Esophagus squamous epithelium (tissue), 5 donors: Measurements from ENCODE around the gene ZNF488. TPM values are rescaled to one million over a fixed set of nuclear protein-coding genes. Genes with fewer than 3 reads are reported as not detected.

Experiments used
- DNase-seq: peaks from one replicate; lab custom pipeline; 2025; lab: John Stamatoyannopoulos, UW
- H3K27ac ChIP-seq, 4 donors: fragments of 200-600 bp; sonication (generic); one replicate each; pipeline ENCODE4 v1.5.1; 2016 to 2019; ENCODE audit warnings: mild to moderate bottlenecking in 1 of 4
- H3K27me3 ChIP-seq, 4 donors: fragments of 200-600 bp; sonication (generic); 1 replicate in 3 of 4; 2 replicates in 1 of 4; pipeline versions ENCODE4 v1.5.1 to v1.6.0; 2017 to 2021; ENCODE audit warnings: antibody characterized with exemption in 1 of 4
- H3K36me3 ChIP-seq, 3 donors: fragments of 200-600 bp; sonication (generic); one replicate each; pipeline ENCODE4 v1.5.1; 2016 to 2019
- H3K4me1 ChIP-seq, 3 donors: fragments of 200-600 bp; sonication (generic); one replicate each; pipeline ENCODE4 v1.5.1; 2017 to 2019
- H3K4me3 ChIP-seq, 4 donors: fragments of 200-600 bp; sonication (generic); 1 replicate in 3 of 4; 2 replicates in 1 of 4; pipeline ENCODE4 v1.5.1; 2016 to 2019; ENCODE audit warnings: mild to moderate bottlenecking in 2 of 4, moderate library complexity in 1 of 4
- H3K9me3 ChIP-seq, 3 donors: fragments of 200-600 bp; sonication (generic); one replicate each; pipeline ENCODE4 v1.5.1; 2016 to 2019
- POLR2A ChIP-seq, 4 donors: fragments of 450-650 bp; IDR thresholded peaks; one replicate each; pipeline ENCODE4 v1.6.1; 2017; ENCODE audit warnings: antibody characterized with exemption in 4 of 4, mild to moderate bottlenecking in 4 of 4, moderate library complexity in 3 of 4
- WGBS, 2 donors: methylation state at CpG; one replicate each; pipeline ENCODE4 v1.1.5; 2018; 5-methylcytosine and 5-hydroxymethylcytosine counted together
- intact Hi-C: fragments of 100-400 bp; cut with DNase I; formaldehyde crosslinking; loops from one replicate; pipeline ENCODE4 v1.15.0; 2022
- total RNA-seq, 4 donors: library from RNA; depleted of rRNA; stranded (reverse); fragments of >200 nt; gene quantifications; one replicate each; pipeline ENCODE4 v1.1.0, GENCODE V29; 2016
- TF ChIP-seq, protein P1 (sequence below), 6 experiments: fragments of 450-650 bp in 4 of 6; fragments of 200-600 bp in 2 of 6; sonication (generic) in 2 of 6; IDR thresholded peaks; one replicate each; pipeline ENCODE4 v1.5.1; 2016 to 2019; ENCODE audit warnings: antibody characterized with exemption in 6 of 6, mild to moderate bottlenecking in 4 of 6, moderate library complexity in 4 of 6
- donor health status: DM: yes; HTN: yes; CAD: no.

The ZNF488 gene
- total RNA-seq, 4 donors from 2014 or later, result 0.29 to 1.4 (median 0.73) TPM

GRCh38 chr10:47340608-47341170, 43.4 kb downstream of the ZNF488 start:
- Histone ChIP-seq H3K4me1 (no peaks in the 10 kb centered on the region), H3K27ac (no peak overlapping the region), H3K27me3 (peaks cover 0 to 14% (median 0%) of the 10 kb centered on the region in 4 donors), H3K36me3 (no peaks in the 10 kb centered on the region), H3K9me3 (no peaks in the 10 kb centered on the region), H3K4me3 (no peak overlapping the region)
- intact Hi-C loops, result no loop called here
- DNase-seq, result no peak
- TF ChIP-seq, protein P1, sequence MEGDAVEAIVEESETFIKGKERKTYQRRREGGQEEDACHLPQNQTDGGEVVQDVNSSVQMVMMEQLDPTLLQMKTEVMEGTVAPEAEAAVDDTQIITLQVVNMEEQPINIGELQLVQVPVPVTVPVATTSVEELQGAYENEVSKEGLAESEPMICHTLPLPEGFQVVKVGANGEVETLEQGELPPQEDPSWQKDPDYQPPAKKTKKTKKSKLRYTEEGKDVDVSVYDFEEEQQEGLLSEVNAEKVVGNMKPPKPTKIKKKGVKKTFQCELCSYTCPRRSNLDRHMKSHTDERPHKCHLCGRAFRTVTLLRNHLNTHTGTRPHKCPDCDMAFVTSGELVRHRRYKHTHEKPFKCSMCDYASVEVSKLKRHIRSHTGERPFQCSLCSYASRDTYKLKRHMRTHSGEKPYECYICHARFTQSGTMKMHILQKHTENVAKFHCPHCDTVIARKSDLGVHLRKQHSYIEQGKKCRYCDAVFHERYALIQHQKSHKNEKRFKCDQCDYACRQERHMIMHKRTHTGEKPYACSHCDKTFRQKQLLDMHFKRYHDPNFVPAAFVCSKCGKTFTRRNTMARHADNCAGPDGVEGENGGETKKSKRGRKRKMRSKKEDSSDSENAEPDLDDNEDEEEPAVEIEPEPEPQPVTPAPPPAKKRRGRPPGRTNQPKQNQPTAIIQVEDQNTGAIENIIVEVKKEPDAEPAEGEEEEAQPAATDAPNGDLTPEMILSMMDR (IDR thresholded peaks at IDR 0.05), result peak; percentile 65 to 98 (median 92)
- TF ChIP-seq POLR2A (IDR thresholded peaks at IDR 0.05), result no peak
- 60 to 67% methylated on average over 5 of the region's 5 CpGs for WGBS, 2 donors

- Histone ChIP-seq H3K4me1 (no peaks in the 10 kb centered on the region), H3K9me3 (no peaks in the 10 kb centered on the region), H3K4me3 (no peak overlapping the region), H3K27me3 (peaks cover 0 to 16% (median 0%) of the 10 kb centered on the region in 4 donors), H3K36me3 (no peaks in the 10 kb centered on the region), H3K27ac (no peak overlapping the region)
- TF ChIP-seq, protein P1 (IDR thresholded peaks at IDR 0.05), result no peak
- TF ChIP-seq POLR2A (IDR thresholded peaks at IDR 0.05), result no peak
- WGBS, 2 donors, result 42 to 62% methylated on average over 6 to 10 of the region's 15 CpGs
- intact Hi-C loops, result no loop called here
- no peak for DNase-seq
Observed at GRCh38 chr10:47339759-47340607, 44.1 kb downstream of the ZNF488 start.

- intact Hi-C loops, result no loop called here
- 94% methylated on average over 7 of the region's 8 CpGs; no CpG with 5 or more reads in 1 of the 2 donors for WGBS, 2 donors
- no peaks in the 10 kb centered on the region for H3K36me3 ChIP-seq
- H3K9me3 ChIP-seq, result no peaks in the 10 kb centered on the region
- no peak overlapping the region for H3K27ac ChIP-seq
- H3K4me3 ChIP-seq, result no peak overlapping the region
- TF ChIP-seq, protein P1 (IDR thresholded peaks at IDR 0.05), result no peak
- TF ChIP-seq POLR2A (IDR thresholded peaks at IDR 0.05), result no peak
- no peak for DNase-seq
- no peaks in the 10 kb centered on the region for H3K4me1 ChIP-seq
- peaks cover 0 to 20% (median 0%) of the 10 kb centered on the region in 4 donors for H3K27me3 ChIP-seq
Observed at GRCh38 chr10:47339186-47339735, 44.8 kb downstream of the ZNF488 start.

DNA sequence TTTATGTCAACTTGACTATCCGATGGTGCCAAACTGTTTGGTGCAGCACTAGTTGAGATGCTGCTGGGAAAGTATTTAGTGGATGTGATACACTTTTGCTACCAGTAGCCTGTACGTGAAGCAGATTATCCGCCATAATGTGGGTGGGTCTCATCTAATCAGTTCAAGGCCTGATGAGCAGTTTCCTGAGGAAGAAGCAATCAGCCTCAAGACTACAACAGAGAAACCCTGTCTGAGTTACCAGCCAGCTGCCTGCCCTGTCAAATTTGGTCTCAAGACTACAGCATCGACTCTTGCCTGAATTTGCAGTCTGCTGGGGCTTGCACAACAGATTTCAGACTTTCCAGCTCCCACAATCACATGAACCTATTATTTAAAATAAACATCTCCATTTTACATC, 46.8 kb downstream of the ZNF488 start:
- TF ChIP-seq, protein P1 (IDR thresholded peaks at IDR 0.05), result no peak
- no peak for TF ChIP-seq POLR2A (IDR thresholded peaks at IDR 0.05)
- Histone ChIP-seq H3K27me3 (peaks cover 0 to 26% (median 0%) of the 10 kb centered on the region in 4 donors), H3K9me3 (no peaks in the 10 kb centered on the region), H3K27ac (no peak overlapping the region), H3K36me3 (no peaks in the 10 kb centered on the region), H3K4me3 (no peak overlapping the region), H3K4me1 (no peaks in the 10 kb centered on the region)
- DNase-seq, result no peak
- intact Hi-C loops, result no loop called here
- WGBS, 2 donors, result 60 to 68% methylated on average over 4 of the region's 4 CpGs
